IgD-negative memory B cell (primary cell): Measurements from ENCODE around the gene LRRC37A. TPM values are rescaled to one million over a fixed set of nuclear protein-coding genes. Genes with fewer than 3 reads are reported as not detected.
"Not testable (repeated sequence)": the region's sequence is repeated elsewhere in the genome, so short reads cannot be mapped to it uniquely, and the experiment has no call there.

Source experiments
- H3K27ac Mint-ChIP-seq, 3 donors: one replicate each; pipeline ENCODE4 v1.8.0; 2020 to 2022; ENCODE audit warnings: mild to moderate bottlenecking in 3 of 3, mixed read lengths in 3 of 3, moderate library complexity in 1 of 3
- H3K27me3 Mint-ChIP-seq: one replicate; pipeline ENCODE4 v1.8.0; 2021; ENCODE audit warnings: mixed read lengths
- H3K36me3 Mint-ChIP-seq: one replicate; pipeline ENCODE4 v1.8.0; 2020; ENCODE audit warnings: mild to moderate bottlenecking, mixed read lengths
- H3K4me1 Mint-ChIP-seq, 3 donors: one replicate each; pipeline ENCODE4 v1.8.0; 2020 to 2022; ENCODE audit warnings: mixed read lengths in 3 of 3, mild to moderate bottlenecking in 1 of 3
- H3K4me3 Mint-ChIP-seq, 4 donors: one replicate each; pipeline ENCODE4 v1.8.0; 2020 to 2022; ENCODE audit warnings: mild to moderate bottlenecking in 4 of 4, mixed read lengths in 4 of 4, moderate library complexity in 3 of 4
- H3K9me3 Mint-ChIP-seq, 3 donors: one replicate each; pipeline ENCODE4 v1.8.0; 2020 to 2021; ENCODE audit warnings: mixed read lengths in 3 of 3, mild to moderate bottlenecking in 1 of 3
- polyA plus RNA-seq: library from polyadenylated mRNA; unstranded; fragments of 300-500 nt; fragmentation: Illumina TruSeq; gene quantifications from one replicate; pipeline ENCODE4 v1.2.3, GENCODE V29; 2021

Gene LRRC37A
- 1.3 TPM for polyA plus RNA-seq

DNA sequence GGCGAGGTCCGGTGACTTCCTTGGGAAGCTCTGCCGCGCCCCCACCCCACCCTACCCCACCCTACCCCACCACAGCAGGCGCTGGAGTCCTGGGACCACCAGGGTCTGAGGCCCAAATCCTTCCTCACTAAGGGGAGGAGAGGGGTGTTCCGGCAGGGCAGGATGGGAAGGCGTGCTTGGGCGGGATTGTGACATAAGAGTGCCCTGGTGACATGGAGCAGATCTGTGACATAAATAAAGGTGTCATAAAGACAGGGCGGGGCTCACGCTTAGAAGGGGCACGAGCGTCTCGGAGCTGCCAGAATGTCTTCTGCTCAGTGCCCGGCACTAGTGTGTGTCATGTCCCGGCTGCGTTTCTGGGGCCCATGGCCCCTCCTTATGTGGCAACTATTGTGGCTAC lies at the start of gene LRRC37A:
Gene LRRC37A (plus strand): TSS at position 301 of the 400 bp plus-strand sequence. CDS start 3 bp downstream, at position 304.
- not testable (repeated sequence) for H3K27me3 Mint-ChIP-seq, H3K4me3 Mint-ChIP-seq, H3K9me3 Mint-ChIP-seq, H3K27ac Mint-ChIP-seq, H3K36me3 Mint-ChIP-seq
- peaks cover 11 to 12% (median 12%) of the 10 kb centered on the region in 3 donors for H3K4me1 Mint-ChIP-seq

DNA sequence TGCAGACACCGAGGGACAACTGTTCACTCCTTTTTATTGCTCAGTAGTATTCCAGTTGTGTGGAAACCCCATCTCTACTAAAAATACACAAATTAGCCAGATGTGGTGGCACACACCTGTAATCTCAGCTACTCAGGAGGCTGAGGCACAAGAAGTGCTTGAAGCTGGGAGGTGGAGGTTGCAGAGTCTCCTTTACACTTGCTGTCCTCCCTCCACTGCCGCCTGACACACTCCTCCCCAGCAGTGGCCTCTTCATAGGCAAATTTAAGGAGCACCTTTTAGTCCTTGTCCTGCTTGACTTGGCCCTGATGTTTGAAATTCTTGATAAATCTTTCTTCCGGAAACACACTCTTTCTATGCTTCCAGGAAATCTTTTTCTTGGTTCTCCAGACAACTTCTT lies 45.8 kb upstream of the LRRC37A start:
- not testable (repeated sequence) for H3K27ac Mint-ChIP-seq, H3K36me3 Mint-ChIP-seq, H3K4me3 Mint-ChIP-seq, H3K9me3 Mint-ChIP-seq, H3K27me3 Mint-ChIP-seq, H3K4me1 Mint-ChIP-seq

DNA sequence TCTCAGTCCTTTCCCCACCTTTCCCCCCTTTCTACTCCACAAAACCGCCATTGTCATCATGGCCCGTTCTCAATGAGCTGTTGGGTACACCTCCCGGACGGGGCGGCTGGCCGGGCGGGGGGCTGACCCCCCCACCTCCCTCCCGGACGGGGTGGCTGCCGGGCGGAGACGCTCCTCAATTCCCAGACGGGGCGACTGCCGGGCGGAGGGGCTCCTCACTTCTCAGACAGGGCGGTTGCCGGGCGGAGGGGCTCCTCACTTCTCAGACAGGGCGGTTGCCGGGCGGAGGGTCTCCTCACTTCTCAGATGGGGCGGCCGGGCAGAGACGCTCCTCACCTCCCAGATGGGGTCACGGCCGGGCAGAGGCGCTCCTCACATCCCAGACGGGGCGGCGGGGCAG lies 42.1 kb upstream of the LRRC37A start:
- not testable (repeated sequence) for H3K4me1 Mint-ChIP-seq, H3K9me3 Mint-ChIP-seq, H3K4me3 Mint-ChIP-seq, H3K36me3 Mint-ChIP-seq, H3K27ac Mint-ChIP-seq, H3K27me3 Mint-ChIP-seq

DNA sequence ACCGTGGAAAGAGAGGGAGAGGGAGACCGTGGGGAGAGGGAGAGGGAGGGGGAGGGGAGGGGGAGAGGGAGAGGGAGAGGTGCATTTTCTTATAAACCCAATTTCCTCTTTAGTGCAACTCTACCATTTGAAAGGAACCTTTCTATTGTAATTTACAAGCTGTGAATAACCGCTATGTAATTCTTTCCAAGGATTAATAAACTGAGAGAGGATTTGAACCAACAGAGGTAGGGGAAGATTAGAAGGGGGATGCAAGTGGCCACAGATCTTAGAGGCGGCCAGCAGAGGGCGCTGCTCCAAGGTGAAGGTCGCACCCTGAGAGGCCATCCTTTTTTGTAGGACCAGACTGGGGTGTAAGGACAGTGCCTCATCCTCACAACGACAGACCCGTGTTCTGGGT lies 41.2 kb upstream of the LRRC37A start:
- not testable (repeated sequence) for H3K27ac Mint-ChIP-seq, H3K9me3 Mint-ChIP-seq, H3K36me3 Mint-ChIP-seq, H3K4me1 Mint-ChIP-seq, H3K27me3 Mint-ChIP-seq
- peak overlapping the region in 1 of 4 donors; percentile 18 for H3K4me3 Mint-ChIP-seq

GRCh38 chr17:46254215-46254614 lies 40.7 kb upstream of the LRRC37A start:
- not testable (repeated sequence) for H3K27ac Mint-ChIP-seq, H3K27me3 Mint-ChIP-seq, H3K9me3 Mint-ChIP-seq, H3K4me1 Mint-ChIP-seq, H3K36me3 Mint-ChIP-seq
- H3K4me3 Mint-ChIP-seq, result peak overlapping the region in 1 of 4 donors; percentile 18

- not testable (repeated sequence) for H3K27me3 Mint-ChIP-seq, H3K4me3 Mint-ChIP-seq, H3K27ac Mint-ChIP-seq, H3K9me3 Mint-ChIP-seq, H3K36me3 Mint-ChIP-seq, H3K4me1 Mint-ChIP-seq
These were observed 38.6 kb upstream of the LRRC37A start for GRCh38 chr17:46256369-46256768.

- peak overlapping the region in 1 of 3 donors; percentile 53 for H3K27ac Mint-ChIP-seq
- peak overlapping the region; percentile 75 to 94 (median 86) for H3K4me3 Mint-ChIP-seq
- H3K4me1 Mint-ChIP-seq, H3K9me3 Mint-ChIP-seq, H3K36me3 Mint-ChIP-seq, H3K27me3 Mint-ChIP-seq: not testable (repeated sequence)
These were observed 34.9 kb upstream of the LRRC37A start for GRCh38 chr17:46259845-46260661.

DNA sequence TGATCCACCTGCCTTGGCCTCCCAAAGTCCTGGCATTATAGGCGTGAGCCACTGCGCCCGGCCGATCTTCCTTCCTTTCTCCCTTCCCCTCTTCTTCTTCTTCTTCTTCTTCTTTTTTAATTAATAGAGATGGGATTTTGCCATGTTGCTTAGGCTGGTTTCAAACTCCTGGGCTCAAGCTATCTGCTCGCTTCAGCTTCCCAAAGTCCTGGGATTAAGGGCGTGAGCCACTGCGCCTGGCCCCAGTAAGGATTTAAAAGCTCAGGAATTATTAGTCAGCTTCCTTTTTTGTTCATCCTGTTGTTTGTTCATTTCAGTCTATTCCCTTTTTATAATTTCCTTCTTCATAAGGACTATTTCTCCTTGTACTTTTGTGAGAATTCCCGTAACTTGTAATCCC lies 32.7 kb upstream of the LRRC37A start:
- H3K27me3 Mint-ChIP-seq, result no peaks in the 10 kb centered on the region
- H3K9me3 Mint-ChIP-seq, result no peaks in the 10 kb centered on the region

DNA sequence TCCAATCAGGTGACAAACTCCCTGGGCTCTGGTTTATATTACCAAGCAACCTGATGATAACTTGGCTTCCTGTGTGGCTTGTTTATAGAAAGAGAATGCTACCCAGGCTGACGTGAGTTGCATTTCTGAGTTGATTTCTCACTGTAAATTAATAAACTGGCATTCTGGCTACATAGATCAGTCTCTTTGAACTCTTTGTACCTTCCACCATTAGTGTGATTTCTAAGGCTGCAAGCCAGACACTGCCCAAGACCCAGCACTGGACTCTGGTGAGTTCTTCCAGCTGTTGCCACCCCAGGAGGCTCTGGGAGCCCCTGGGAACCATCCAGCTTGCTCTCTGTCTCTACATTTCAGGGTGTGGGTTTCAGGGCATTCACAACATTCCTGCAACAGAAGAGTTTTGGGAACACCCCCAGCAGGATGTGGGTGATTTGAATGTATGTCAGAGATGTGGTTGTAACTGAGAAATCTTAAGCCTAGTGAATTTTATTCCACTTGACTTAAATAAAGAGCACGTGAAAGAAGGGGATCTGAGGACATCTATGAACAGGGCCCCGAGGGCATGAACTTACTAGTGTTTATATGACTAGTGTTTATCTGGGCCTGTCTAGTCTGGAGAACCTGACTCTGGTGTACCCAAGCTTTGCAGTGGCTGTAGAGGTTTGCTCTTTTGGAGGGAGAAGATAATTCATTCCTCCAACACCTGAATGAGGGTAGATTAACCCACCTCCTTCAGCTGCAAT lies 30.3 kb upstream of the LRRC37A start:
- Mint-ChIP-seq H3K9me3 (no peaks in the 10 kb centered on the region), H3K4me1 (peaks cover 10 to 21% (median 11%) of the 10 kb centered on the region in 3 donors), H3K27ac (peak overlapping the region in 2 of 3 donors; percentile 45 to 66), H3K27me3 (no peaks in the 10 kb centered on the region), H3K36me3 (peaks cover 3% of the 10 kb centered on the region), H3K4me3 (peak overlapping the region in 3 of 4 donors; percentile 14 to 58 (median 17))

More for the DNA sequence above, 32.7 kb upstream of the LRRC37A start:
- H3K4me1 Mint-ChIP-seq, result peaks cover 6 to 14% (median 7%) of the 10 kb centered on the region in 3 donors
- peaks cover 3% of the 10 kb centered on the region for H3K36me3 Mint-ChIP-seq
- H3K27ac Mint-ChIP-seq, result no peak overlapping the region
- peak overlapping the region in 3 of 4 donors; percentile 12 to 58 (median 57) for H3K4me3 Mint-ChIP-seq

GRCh38 chr17:46266063-46266655 lies 28.8 kb upstream of the LRRC37A start:
- not testable (repeated sequence) for H3K27me3 Mint-ChIP-seq
- peak overlapping the region; percentile 83 to 93 (median 90) for H3K4me3 Mint-ChIP-seq

GRCh38 chr17:46266656-46267544 lies 28.0 kb upstream of the LRRC37A start:
- Mint-ChIP-seq H3K4me3 (peak overlapping the region; percentile 89 to 100 (median 94)), H3K27ac (peak overlapping the region; percentile 83 to 92 (median 88)), H3K4me1 (peaks cover 10 to 16% (median 11%) of the 10 kb centered on the region in 3 donors), H3K27me3 (no peaks in the 10 kb centered on the region), H3K9me3 (no peaks in the 10 kb centered on the region), H3K36me3 (peaks cover 2% of the 10 kb centered on the region)

More at GRCh38 chr17:46266063-46266655, 28.8 kb upstream of the LRRC37A start:
- not testable (repeated sequence) for H3K36me3 Mint-ChIP-seq, H3K9me3 Mint-ChIP-seq
- Mint-ChIP-seq H3K27ac (peak overlapping the region; percentile 62 to 88 (median 86)), H3K4me1 (peaks cover 10 to 16% (median 11%) of the 10 kb centered on the region in 3 donors)

DNA sequence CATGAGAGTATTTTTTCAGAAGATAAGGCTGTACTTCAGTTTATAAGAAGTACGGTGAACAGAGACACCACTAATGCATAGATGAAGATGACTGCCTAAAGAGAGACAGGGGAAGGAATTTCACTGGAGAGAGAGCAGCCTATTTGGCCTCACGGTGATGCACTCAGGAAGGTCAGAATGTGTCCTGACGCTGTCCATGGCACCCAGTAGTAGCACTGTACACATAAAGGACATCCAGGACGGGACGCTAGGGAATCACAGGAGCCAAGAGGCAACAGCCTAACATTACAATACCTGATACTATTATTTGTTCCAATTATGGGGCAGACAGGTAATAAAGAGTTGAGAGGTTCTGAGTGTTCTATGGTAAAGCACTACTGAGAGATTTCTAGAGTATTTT lies 24.9 kb upstream of the LRRC37A start:
- H3K27ac Mint-ChIP-seq, result no peak overlapping the region
- no peaks in the 10 kb centered on the region for H3K9me3 Mint-ChIP-seq
- peaks cover 6 to 15% (median 11%) of the 10 kb centered on the region in 3 donors for H3K4me1 Mint-ChIP-seq
- no peaks in the 10 kb centered on the region for H3K27me3 Mint-ChIP-seq
- peak overlapping the region in 1 of 4 donors; percentile 72 for H3K4me3 Mint-ChIP-seq
- H3K36me3 Mint-ChIP-seq, result no peaks in the 10 kb centered on the region

GRCh38 chr17:46273541-46274236 lies 21.2 kb upstream of the LRRC37A start:
- Mint-ChIP-seq H3K27me3 (no peaks in the 10 kb centered on the region), H3K27ac (no peak overlapping the region), H3K4me3 (no peak overlapping the region)

DNA sequence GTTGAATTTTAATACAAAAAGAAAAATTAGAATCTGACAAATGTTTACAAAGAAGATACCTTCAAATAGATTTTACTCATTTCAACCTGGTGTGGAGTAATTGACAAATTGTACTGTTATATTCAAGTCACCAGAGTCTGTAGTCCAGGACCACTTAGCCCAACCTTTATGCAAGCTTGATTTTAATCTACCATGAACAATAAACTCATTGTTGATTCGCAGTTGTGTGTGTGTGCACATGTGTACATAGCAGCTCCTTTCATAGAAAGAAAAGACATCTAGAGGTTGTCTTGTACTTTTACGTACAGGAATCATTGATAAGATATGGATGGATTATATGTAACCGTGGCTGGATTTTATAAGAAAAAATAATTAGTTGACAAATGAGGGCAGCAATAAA lies 20.7 kb upstream of the LRRC37A start:
- Mint-ChIP-seq H3K4me3 (no peak overlapping the region), H3K4me1 (peaks cover 0 to 2% (median 0%) of the 10 kb centered on the region in 3 donors), H3K27ac (no peak overlapping the region), H3K36me3 (no peaks in the 10 kb centered on the region), H3K9me3 (no peaks in the 10 kb centered on the region), H3K27me3 (no peaks in the 10 kb centered on the region)

More at GRCh38 chr17:46273541-46274236, 21.2 kb upstream of the LRRC37A start:
- H3K36me3 Mint-ChIP-seq, result no peaks in the 10 kb centered on the region
- peaks cover 0 to 2% (median 0%) of the 10 kb centered on the region in 3 donors for H3K4me1 Mint-ChIP-seq
- no peaks in the 10 kb centered on the region for H3K9me3 Mint-ChIP-seq
